ENCODE data around the gene EXOC3L4. TPM values are rescaled to one million over a fixed set of nuclear protein-coding genes. Genes with fewer than 3 reads are reported as not detected.

EXOC3L4 gene
- total RNA-seq, 4 donors from 2014 or later = 0.22 to 0.68 TPM; not detected in 2

GRCh38 chr14:103072595-103073366 lies 21.7 kb upstream of the EXOC3L4 start:
- TF ChIP-seq, protein P1, sequence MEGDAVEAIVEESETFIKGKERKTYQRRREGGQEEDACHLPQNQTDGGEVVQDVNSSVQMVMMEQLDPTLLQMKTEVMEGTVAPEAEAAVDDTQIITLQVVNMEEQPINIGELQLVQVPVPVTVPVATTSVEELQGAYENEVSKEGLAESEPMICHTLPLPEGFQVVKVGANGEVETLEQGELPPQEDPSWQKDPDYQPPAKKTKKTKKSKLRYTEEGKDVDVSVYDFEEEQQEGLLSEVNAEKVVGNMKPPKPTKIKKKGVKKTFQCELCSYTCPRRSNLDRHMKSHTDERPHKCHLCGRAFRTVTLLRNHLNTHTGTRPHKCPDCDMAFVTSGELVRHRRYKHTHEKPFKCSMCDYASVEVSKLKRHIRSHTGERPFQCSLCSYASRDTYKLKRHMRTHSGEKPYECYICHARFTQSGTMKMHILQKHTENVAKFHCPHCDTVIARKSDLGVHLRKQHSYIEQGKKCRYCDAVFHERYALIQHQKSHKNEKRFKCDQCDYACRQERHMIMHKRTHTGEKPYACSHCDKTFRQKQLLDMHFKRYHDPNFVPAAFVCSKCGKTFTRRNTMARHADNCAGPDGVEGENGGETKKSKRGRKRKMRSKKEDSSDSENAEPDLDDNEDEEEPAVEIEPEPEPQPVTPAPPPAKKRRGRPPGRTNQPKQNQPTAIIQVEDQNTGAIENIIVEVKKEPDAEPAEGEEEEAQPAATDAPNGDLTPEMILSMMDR (IDR thresholded peaks at IDR 0.05; ENCODE audit: low read depth) = no peak

DNA sequence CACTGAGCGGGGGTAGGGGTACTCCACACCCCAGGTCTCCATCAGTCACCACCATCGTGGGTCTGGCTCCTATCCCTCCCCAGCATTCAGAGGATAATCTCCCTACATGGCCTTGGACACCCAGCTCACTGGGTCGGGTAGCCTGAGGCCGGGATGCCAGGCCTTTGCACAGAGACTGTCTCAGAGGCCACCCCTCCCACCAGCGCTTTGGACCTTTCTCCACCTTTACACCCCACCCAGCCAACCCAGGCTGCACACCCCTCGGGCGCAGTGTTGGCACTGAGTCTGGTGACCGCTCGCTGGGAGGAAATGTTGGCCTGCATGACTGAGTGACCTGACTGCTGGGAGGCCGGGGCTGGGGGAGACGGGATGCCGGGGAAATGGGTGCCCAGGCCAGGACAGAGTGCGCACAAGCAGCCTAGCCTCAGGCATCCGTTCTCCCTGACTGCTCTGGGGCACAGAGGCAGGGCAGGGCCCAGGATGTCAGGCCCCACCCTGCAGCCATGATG lies 21.1 kb upstream of the EXOC3L4 start:
- TF ChIP-seq, protein P1 (IDR thresholded peaks at IDR 0.05; ENCODE audit: low read depth) = no peak

- TF ChIP-seq, protein P1 (IDR thresholded peaks at IDR 0.05; ENCODE audit: low read depth) = no peak
These were observed 20.4 kb upstream of the EXOC3L4 start for GRCh38 chr14:103073876-103074728.

DNA sequence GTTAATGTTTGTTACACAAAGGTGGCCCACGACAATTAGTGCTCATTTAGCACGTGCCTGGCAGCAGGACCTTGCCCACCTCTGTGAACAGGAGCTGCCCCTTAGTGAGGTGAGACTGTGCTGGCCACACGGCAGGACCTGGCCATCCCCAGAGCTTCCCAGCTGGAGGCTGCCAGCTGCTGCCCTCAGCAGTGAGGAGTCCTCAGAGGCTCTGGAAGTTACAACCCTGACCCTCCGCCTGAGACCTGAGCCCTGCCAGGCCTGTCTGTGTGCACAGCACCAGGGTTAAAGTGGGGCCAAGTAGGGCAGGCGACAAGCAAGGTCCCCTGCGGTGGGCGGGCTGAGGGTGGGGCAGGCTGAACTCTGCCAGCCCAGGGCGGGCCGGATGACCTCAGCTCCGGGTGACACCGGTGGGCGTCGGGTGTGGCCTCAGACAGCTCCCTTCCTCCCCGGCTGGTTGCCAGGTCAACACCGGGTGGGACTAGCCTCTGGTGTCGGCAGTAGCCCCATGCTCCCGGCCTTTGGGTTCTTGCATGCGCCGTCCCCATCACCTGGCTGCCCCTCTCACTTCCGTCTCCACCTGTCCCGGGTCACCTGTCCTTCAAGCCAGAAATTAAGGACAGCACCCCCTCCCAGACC lies 19.7 kb upstream of the EXOC3L4 start:
- TF ChIP-seq, protein P1 (IDR thresholded peaks at IDR 0.05; ENCODE audit: low read depth) = no peak

- TF ChIP-seq, protein P1 (IDR thresholded peaks at IDR 0.05; ENCODE audit: low read depth) = no peak
These were observed 16.1 kb upstream of the EXOC3L4 start for GRCh38 chr14:103078420-103078749.

GRCh38 chr14:103078860-103079587 lies 15.5 kb upstream of the EXOC3L4 start:
- TF ChIP-seq, protein P1 (IDR thresholded peaks at IDR 0.05; ENCODE audit: low read depth) = no peak
